GM18502 (cell line): ENCODE measurements around the gene NUP98.
"Not testable (repeated sequence)": the region's sequence is repeated elsewhere in the genome, so short reads cannot be mapped to it uniquely, and the experiment has no call there.

Source experiments
- ATAC-seq: cut with Tn5 transposase; IDR thresholded peaks from one replicate; pipeline ENCODE4 v1.9.1; 2021; ENCODE audit warnings: mild to moderate bottlenecking; ENCODE audit not compliant: unreplicated experiment, poor library complexity

Gene NUP98

GRCh38 chr11:3827434-3828186 is 30.3 kb upstream of the NUP98 start:
- ATAC-seq = no peak

DNA sequence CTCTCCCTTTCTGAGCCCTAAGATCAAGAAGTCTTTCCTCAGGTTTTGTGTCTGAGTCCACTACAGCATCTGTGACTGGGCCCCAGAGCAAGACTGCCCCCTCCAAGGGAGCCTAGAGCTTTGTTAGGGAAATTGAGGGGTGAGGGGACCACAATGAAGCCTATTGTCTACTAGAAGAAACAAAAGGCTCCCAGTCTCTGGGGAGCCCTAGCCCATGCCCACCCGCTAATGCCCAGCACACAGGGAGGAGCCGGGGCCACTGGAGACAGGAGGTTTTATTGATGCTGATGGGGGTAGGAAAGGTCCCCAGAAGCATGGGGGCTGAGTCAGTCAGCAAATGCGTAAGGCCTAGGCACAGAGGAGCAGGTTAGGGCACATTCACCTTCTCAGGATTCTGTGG is 29.4 kb upstream of the NUP98 start:
- ATAC-seq = no peak

DNA sequence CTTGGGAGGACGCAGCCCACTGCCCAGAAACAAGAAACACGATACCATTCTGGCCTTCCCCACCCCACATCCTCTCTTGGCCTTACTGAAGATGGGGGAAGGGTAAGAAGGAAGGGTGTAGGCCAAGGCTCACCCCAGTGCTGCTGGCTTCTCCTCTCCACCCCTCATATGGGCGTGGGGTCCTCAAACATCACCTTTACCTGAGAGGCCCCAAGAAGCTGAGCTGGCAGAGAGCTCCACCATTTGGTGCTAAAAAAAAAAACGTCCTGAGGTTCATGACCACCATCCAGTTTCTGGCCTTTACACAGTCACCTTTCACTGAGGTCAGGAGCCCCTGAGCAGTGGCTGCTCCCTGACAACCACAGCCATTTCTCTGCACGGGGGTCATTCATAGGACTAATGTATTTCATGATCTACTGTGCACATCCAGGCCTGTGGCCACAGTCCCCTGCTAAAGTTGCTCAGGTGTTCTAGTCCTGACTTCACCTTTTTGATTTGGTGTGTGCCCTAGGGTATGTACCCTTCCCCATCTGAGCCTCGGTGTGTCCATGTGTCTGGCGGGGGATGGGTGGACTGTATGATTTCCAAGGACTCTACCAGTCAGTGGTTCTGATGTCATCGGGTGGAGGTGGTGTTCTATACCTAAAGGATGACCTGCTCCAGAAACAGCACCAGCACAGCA is 28.3 kb upstream of the NUP98 start:
- ATAC-seq = no peak

DNA sequence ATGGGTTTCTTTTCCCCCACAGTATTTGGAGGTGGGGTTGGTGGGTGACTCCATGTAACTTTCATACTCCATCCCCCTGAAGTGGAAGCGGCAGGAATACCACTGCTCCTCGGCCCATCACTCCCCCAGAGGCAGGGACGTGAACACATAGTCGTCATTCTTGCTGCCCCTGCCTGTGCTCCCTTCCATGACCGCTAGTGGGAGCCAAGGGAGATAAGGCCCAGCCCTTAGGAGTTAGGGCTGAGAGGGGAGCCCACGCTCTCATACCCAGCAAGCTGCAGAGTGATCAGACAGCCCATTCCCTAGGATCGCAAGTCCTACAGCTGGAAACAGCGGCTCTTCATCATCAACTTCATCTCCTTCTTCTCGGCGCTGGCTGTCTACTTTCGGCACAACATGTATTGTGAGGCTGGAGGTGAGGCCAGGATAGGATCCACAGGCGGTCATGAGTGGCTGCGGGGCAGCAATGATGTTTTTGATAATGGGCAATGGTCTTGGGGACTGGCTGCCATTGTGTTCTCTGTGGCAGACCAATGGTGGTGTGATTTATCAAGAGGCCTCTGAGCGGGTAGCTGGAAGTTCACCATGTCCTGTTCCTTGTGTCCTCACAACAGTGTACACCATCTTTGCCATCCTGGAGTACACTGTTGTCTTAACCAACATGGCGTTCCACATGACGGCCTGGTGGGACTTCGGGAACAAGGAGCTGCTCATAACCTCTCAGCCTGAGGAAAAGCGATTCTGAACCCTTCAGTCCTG is 27.5 kb upstream of the NUP98 start:
- peak; percentile 80 for ATAC-seq

DNA sequence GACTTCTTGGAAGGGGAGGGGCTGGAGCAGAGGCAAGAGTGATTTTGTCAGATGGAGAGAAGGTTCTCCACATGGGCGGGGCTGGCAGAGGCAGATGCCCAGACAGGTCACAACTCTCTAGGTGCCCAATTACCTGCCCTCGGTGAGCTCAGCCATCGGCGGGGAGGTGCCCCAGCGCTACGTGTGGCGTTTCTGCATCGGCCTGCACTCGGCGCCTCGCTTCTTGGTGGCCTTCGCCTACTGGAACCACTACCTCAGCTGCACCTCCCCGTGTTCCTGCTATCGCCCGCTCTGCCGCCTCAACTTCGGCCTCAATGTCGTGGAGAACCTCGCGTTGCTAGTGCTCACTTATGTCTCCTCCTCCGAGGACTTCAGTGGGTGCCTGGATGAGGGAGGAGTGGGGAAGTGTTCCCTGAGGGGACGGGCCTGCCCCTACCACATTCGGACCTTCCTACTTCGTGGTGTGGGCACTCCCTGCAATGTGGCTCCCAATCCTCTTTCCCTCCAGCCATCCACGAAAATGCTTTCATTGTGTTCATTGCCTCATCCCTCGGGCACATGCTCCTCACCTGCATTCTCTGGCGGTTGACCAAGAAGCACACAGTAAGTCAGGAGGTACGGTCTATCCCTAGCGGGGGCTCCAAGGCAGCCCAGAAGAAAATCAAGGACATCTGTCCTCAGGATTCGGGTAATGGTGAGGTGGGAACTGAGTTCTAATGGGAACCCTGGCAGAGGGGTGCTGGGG is 26.6 kb upstream of the NUP98 start:
- ATAC-seq = no peak

GRCh38 chr11:3823303-3823702 is 25.9 kb upstream of the NUP98 start:
- ATAC-seq = no peak

- no peak for ATAC-seq
Measured at GRCh38 chr11:3822312-3822711, 25.0 kb upstream of the NUP98 start.

- ATAC-seq = no peak
Measured at GRCh38 chr11:3820971-3821370, 23.6 kb upstream of the NUP98 start.

GRCh38 chr11:3817181-3817800 is 19.9 kb upstream of the NUP98 start:
- ATAC-seq = no peak

GRCh38 chr11:3816673-3817072 is 19.3 kb upstream of the NUP98 start:
- no peak for ATAC-seq

DNA sequence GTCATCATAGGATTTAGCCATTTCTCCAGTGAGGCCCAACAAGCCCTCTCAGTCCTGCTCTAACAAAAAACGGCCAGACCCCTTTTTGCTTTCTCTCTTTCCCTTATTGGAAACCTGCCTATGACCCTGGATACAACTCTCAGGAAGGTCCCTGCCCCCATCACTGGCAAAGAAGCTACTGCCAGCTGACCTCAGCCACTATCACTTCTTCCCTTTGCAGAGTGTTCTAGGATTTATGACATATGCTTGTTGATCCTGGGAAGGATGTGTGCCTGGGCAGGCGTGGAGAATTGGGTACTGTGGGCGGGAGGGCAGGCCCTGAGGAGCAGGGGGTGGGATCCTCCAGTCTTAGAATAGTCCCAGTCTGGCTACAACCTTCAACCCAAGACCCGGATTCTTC is 18.5 kb upstream of the NUP98 start:
- ATAC-seq = no peak

DNA sequence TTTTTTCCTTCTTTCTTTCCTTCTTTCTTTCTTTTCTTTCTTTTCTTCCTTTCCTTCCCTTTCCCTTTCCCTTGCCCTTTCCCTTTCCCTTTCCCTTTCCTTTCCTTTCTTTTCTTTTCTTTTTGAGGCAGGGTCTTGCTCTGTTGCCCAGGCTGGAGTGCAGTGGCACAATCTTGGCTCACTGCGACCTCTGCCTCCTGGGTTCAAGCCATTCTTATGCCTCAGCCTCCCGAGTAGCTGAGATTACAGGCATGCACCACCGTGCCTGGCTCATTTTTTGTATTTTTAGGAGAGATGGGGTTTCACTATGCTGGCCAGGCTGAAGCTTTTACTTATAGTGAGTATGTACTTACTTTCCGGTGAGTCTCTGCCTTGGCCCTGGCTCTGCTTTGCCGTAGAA is 17.5 kb upstream of the NUP98 start:
- ATAC-seq = not testable (repeated sequence)

GRCh38 chr11:3810951-3811350 is 13.6 kb upstream of the NUP98 start:
- no peak for ATAC-seq

DNA sequence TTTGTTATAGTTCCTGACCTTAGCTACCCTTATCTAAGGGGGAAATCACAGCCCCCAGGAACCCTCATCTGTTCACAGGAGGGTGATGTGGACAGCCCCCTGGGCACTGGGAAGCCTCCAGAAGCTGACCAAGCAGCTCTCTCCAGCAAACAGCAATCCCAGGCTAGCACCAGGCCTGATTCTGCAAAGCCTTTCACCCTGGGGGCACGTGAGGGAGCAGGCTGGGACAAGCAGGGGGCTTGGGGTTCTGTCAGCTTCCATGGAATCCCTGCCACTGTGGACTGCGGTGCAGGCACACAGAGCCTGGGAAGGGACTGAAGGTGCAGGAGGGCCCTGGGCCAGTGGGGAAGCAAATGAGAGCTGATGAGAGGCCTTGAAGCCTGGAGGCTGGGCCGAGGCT is 13.1 kb upstream of the NUP98 start:
- ATAC-seq = no peak

DNA sequence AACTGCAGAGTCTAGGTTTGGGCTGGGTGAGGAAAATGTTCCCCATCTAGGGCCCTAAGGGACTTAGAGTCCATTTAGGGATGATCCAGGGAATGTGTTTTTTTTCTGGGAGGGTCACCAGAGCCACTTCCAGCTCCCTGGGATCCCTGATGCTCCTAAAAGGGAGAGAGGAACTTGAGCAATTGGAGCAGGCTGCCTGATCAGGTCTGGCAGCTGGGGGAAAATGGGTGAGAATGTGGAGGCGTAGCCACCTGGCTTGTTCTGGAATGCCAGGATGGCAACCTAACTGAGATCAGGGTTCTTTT is 12.2 kb upstream of the NUP98 start:
- ATAC-seq = no peak

- ATAC-seq = peak; percentile 72
Measured at GRCh38 chr11:3808861-3809623, 11.7 kb upstream of the NUP98 start.

DNA sequence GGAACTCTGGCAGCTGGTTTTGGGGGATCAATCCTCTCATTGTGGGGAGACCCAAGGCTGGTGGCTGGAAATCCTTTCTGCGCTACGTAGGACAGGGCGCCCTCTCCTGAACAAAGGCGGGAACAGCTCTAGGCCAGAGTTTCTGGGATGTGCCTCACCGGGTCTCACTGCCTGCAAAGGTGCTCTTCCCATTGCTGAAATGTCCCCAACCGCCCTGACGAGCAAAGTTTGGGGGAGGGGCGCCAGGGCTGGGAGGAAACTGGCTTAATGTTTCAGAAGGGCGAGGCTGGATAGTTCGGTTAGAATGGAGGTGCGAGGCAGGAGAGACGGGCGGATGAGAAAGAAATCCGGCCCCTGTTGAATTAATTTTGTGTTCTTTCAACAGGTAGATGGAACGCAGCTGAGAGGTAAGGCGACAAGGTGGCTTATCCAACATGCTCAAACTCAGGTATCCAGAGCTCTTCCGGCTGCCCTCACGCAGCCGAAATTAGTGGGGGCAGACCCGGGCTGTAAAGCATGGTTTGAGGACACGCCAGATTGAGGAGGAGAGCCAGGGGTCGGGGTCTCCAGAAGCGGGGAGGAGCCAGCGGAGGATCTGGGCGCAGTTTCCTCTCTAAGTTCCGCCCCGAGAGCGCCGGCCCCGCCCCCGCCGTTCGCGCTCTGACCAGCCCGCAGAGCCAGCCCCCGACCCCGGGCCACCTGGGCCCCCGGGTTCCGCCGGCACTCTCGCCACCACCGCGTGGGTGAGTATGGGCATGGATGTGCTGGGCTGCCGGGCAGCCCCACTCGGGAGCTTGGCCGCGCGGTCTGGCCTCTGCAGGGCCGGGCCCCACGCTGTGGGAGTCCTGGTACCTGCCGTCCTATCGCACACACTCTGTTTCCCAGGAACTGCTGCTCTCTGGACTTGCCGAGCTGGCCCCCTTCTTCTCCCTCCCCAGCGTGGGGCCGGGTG is 10.8 kb upstream of the NUP98 start, which contains the start of gene PGAP2:
PGAP2 (plus strand) TSS at position 652 of the 952 bp plus-strand sequence. CDS start 2,700 bp downstream, outside the sequence.
- ATAC-seq = peak; percentile 64

DNA sequence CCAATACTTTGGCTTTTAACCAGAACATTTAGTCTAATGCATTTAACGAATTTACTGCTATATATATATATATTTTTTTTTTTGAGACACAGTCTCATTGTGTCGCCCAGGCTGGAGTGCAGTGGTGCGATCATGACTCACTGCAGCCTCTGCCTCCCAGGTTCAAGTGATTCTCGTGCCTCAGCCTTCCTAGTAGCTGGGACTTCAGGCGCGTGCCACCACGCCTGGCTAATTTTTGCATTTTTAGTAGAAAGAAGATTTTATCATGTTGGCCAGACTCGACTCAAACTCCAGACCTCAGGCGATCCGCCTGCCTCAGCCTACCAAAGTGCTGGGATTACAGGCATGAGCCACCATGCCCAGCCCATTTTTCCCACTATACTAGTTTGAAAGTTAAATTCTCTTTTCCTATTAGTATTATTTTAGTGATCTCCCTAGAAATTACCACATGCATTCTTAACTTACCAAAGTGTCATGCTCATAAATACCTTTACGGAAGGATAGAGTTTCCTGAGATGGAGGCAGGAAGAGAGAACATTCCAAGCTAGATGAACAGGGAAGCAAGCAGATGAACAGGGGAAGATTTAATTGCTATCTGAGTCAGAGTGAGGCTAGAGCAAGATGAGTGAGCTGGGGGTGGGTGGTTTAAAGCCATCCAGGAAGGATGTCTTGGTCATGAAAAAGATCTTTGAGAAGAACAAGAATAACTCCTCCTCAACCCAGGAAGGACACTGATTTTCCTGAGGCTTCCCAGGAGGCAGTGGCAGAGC is 6.6 kb upstream of the NUP98 start:
- no peak for ATAC-seq
